ENCODE results near the gene DOCK10. TPM values are rescaled to one million over a fixed set of nuclear protein-coding genes. Genes with fewer than 3 reads are reported as not detected.
"Not testable (repeated sequence)": the region's sequence is repeated elsewhere in the genome, so short reads cannot be mapped to it uniquely, and the experiment has no call there.

The DOCK10 gene
- total RNA-seq, 2 experiments from 2014 or later = 343 to 344 TPM

DNA sequence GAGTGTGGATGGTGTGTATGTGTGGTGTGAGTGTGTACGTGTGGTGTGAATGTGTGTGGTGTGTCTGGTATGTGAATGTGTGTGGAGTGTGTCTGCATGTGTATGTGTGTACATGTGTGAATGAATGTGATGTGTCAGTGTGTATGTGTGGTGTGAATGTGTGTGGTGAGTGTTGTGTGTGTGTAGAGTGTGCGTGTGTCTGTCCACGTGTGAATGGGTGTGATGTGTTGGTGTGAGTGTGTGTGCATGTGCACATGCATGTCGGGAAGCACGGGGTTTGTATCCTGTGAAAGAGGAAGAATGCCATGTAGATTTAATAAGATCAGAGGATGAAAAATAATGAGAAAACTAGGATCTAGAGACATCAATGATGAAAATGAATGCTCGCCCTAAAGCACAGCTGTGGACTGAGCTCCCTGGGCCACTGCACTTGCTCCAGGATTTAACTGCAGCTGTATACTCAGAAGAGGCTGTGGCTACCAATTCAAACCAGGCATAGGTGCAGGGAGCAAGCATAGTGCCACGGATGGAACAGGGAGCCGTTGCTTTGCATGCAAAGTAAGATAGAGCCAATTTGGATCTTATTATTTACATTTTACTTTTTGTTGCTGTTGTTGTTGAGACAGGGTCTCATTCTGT is 122.7 kb downstream of the DOCK10 start:
- Mint-ChIP-seq H3K4me3 (no peak overlapping the region), H3K4me1 (ENCODE audit: low read depth) (peaks cover 44% of the 10 kb centered on the region), H3K36me3 (ENCODE audit: low read depth) (peaks cover 43% of the 10 kb centered on the region), H3K9me3 (ENCODE audit: insufficient read depth) (no peaks in the 10 kb centered on the region), H3K27ac (no peak overlapping the region), H3K27me3 (ENCODE audit: low read depth) (no peaks in the 10 kb centered on the region)
- CTCF ChIA-PET = interaction anchor here (0.6 to 1.3 kb wide), 4 partner anchors 10 to 82 kb away, joined by 3 to 5 read pairs (median 3); no protein-coding TSS in a partner anchor
- POLR2A ChIA-PET = interaction anchor here (1.2 to 1.6 kb wide), 2 partner anchors 16 to 26 kb away, joined by 4 to 5 read pairs; no protein-coding TSS in a partner anchor
- ATAC-seq (peak; percentile 27), DNase-seq (no peak)

DNA sequence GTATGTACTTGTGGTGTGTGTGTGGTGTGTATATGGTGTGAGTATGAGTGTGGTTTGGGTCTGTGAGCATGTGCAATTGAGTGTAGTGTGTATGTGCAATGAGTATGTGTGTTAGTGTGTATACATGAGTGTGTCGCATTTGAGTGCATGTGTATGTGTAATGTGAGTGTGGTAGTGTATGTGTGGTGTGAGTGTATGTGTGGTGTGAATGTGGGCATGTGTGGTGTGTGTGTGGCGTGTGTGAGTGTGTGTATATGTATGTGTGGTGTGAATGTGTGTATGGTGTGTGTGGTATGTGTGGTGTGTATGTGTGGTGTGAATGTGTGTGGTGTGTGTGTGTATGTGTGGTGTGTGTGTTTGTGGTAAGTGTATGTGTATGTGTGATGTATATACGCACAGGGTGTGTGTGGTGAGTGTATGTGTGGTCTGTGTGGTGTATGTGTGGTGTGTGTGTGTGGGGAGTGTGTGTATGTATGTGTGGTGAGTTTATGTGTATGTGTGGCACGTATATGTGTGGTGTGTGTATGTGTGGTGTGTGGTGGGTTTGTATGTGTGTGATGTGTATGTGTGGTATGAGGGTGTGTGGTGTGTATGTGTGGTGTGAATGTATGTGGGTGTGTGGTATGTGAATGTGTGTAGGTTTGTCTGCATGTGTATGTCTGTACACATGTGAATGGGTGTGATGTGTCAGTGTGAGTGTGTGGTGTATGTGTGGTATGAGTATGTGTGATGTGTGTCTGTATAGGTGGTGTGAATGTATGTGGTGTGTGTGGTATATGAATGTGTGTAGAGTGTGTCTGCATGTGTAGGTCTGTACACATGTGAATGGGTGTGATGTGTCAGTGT is 123.4 kb downstream of the DOCK10 start:
- H3K27ac Mint-ChIP-seq = no peak overlapping the region
- DNase-seq (no peak), ATAC-seq (no peak)
- H3K36me3 Mint-ChIP-seq (ENCODE audit: low read depth) = peaks cover 42% of the 10 kb centered on the region
- no peaks in the 10 kb centered on the region for H3K9me3 Mint-ChIP-seq (ENCODE audit: insufficient read depth)
- no peak overlapping the region for H3K4me3 Mint-ChIP-seq
- no peaks in the 10 kb centered on the region for H3K27me3 Mint-ChIP-seq (ENCODE audit: low read depth)
- ChIA-PET POLR2A (interaction anchor here (1.6 kb wide), 1 partner anchor 17 kb away, joined by 5 read pairs; no protein-coding TSS in a partner anchor), CTCF (no interaction called here)
- peaks cover 37% of the 10 kb centered on the region for H3K4me1 Mint-ChIP-seq (ENCODE audit: low read depth)

- POLR2A ChIA-PET; ATAC-seq; DNase-seq; H3K9me3 Mint-ChIP-seq (ENCODE audit: insufficient read depth); H3K27me3 Mint-ChIP-seq (ENCODE audit: low read depth); H3K4me3 Mint-ChIP-seq; H3K27ac Mint-ChIP-seq: not testable (repeated sequence)
- Mint-ChIP-seq H3K36me3 (ENCODE audit: low read depth) (peaks cover 39% of the 10 kb centered on the region), H3K4me1 (ENCODE audit: low read depth) (peaks cover 28% of the 10 kb centered on the region)
- CTCF ChIA-PET = interaction anchor here (1.7 kb wide), 1 partner anchor 11 kb away, joined by 5 read pairs; no protein-coding TSS in a partner anchor
Observed at GRCh38 chr2:224917246-224917645, 125.0 kb downstream of the DOCK10 start.

DNA sequence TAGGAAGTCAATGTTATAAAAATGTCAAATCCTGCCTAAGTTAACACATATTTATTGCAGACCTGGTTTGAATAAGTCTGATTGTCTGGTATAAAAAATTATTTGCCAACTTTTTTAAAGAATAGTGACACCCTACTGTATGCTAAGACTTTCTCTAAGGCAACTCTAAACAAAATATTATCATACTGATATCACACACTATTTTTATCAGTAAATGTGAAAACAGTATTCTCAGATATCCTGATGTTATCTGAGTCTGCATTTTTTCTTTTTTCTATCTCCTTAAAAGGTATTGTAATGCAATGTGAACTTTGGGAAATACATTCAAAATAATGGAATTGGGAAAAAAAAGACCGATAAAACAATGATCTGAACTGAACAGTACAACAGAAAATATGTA is 127.1 kb downstream of the DOCK10 start:
- Mint-ChIP-seq H3K9me3 (ENCODE audit: insufficient read depth) (no peaks in the 10 kb centered on the region), H3K4me1 (ENCODE audit: low read depth) (peaks cover 39% of the 10 kb centered on the region), H3K27ac (no peak overlapping the region), H3K36me3 (ENCODE audit: low read depth) (peaks cover 52% of the 10 kb centered on the region), H3K27me3 (ENCODE audit: low read depth) (no peaks in the 10 kb centered on the region), H3K4me3 (no peak overlapping the region)
- CTCF ChIA-PET = no interaction called here
- no peak for DNase-seq
- POLR2A ChIA-PET = interaction anchor here (1.2 kb wide), 1 partner anchor 13 kb away, joined by 4 read pairs; no protein-coding TSS in a partner anchor
- no peak for ATAC-seq

DNA sequence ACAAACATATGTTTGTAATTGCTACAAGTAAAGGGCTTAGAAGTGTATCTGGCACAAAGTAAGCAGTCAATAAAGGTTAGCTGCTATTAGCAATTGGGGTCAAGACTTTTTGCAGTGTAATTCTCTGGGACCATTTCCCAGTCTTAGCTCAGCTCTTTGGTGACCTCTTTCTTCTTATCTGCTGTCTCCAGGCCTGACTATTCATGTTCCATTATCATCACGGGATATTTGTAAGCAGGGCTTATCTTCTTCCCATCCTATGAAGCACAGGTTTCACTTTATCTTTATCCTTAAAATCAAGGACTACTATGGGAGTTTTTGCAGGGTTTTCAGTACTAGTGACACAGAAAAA is 131.7 kb downstream of the DOCK10 start:
- Mint-ChIP-seq H3K4me1 (ENCODE audit: low read depth) (peaks cover 70% of the 10 kb centered on the region), H3K4me3 (no peak overlapping the region), H3K27ac (peak overlapping the region; percentile 45), H3K36me3 (ENCODE audit: low read depth) (peaks cover 85% of the 10 kb centered on the region), H3K9me3 (ENCODE audit: insufficient read depth) (peaks cover 3% of the 10 kb centered on the region), H3K27me3 (ENCODE audit: low read depth) (no peaks in the 10 kb centered on the region)
- POLR2A ChIA-PET = no interaction called here
- ATAC-seq (no peak), DNase-seq (no peak)
- CTCF ChIA-PET = interaction anchor here (2.1 kb wide), 1 partner anchor 91 kb away, joined by 6 read pairs; no protein-coding TSS in a partner anchor

DNA sequence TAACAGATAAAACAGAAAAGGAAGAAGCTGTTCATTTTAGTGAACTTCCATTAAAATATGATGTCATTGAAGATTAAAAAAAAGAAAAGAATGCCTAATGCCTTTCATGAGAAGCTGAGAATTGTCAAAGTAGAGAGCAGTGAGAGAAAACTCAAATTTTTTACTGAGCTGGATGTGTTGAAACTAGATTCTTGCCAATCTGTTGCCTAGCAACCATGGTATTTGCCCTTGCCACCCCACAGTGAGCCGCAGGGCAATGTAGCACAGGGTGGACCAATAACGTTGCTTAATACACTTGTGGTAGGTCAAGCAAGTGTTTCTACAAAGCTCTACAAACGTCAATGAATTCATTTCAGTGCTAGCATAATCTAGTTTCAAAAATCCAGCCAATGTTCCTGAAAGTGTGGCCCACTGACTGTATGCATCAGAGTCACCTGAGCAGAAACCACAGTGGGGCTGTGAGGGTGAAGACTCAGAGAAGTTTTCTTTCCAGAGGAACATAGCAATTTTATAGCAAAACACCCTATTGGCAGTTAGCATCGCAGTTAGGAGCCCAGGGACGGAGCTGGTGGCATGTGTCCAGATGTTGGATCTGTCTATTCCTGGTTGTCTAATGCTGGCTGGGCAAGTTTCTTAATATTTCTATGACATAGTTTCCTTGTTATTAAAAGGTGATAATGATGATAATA is 132.2 kb downstream of the DOCK10 start:
- Mint-ChIP-seq H3K4me1 (ENCODE audit: low read depth) (peaks cover 66% of the 10 kb centered on the region), H3K36me3 (ENCODE audit: low read depth) (peaks cover 81% of the 10 kb centered on the region), H3K4me3 (no peak overlapping the region), H3K27me3 (ENCODE audit: low read depth) (no peaks in the 10 kb centered on the region), H3K27ac (peak overlapping the region; percentile 45), H3K9me3 (ENCODE audit: insufficient read depth) (peaks cover 3% of the 10 kb centered on the region)
- ChIA-PET POLR2A (no interaction called here), CTCF (interaction anchor here (0.6 to 2.1 kb wide), 3 partner anchors 10 to 91 kb away, joined by 3 to 6 read pairs (median 3); no protein-coding TSS in a partner anchor)
- DNase-seq (no peak), ATAC-seq (peak; percentile 74)

DNA sequence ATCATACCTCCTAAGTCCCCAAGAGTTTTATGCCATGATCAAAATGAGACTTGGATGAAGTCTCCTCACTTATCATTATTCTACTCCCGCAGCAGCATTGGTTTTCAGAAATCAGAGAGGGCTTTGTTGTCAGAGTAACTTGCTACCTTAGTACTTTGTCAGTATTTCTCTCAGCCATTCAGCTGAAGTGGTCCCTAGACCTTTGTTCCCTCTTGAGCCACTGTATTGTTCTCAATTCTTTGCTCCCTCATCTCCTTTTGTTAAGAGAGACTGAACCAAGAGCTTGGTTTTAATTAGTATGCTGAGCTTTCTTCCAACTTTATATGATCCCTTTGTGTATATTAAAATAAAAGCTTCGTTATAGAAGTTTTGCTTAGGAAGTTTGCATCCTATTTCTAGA is 133.4 kb downstream of the DOCK10 start:
- H3K36me3 Mint-ChIP-seq (ENCODE audit: low read depth) = peaks cover 77% of the 10 kb centered on the region
- H3K27ac Mint-ChIP-seq = no peak overlapping the region
- H3K27me3 Mint-ChIP-seq (ENCODE audit: low read depth) = no peaks in the 10 kb centered on the region
- DNase-seq (no peak), ATAC-seq (no peak)
- no peak overlapping the region for H3K4me3 Mint-ChIP-seq
- H3K9me3 Mint-ChIP-seq (ENCODE audit: insufficient read depth) = peaks cover 3% of the 10 kb centered on the region
- peaks cover 71% of the 10 kb centered on the region for H3K4me1 Mint-ChIP-seq (ENCODE audit: low read depth)
- ChIA-PET POLR2A (interaction anchor here (0.9 kb wide), 1 partner anchor 74 kb away, joined by 4 read pairs; no protein-coding TSS in a partner anchor), CTCF (interaction anchor here (0.7 to 1.1 kb wide), 2 partner anchors 13 to 19 kb away, joined by 3 read pairs; no protein-coding TSS in a partner anchor)

DNA sequence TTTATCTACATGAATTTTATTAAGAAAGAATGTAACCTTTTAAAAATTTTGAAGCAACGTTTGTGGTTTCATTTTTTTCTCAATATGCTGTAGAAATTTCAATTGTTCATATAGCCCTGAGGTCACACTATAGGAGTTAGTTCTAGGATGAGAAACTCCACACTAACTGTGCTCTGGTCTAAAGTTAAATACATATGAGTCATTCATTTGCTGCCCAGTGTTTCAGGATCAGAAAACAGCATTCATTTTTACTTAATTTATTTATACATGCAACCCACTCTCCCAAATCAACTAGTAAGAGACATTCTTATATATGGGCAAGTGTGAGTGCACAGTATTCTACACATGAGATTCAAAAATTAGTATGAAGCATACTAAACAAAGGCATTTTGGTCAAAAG is 137.9 kb downstream of the DOCK10 start:
- CTCF ChIA-PET = no interaction called here
- Mint-ChIP-seq H3K27ac (no peak overlapping the region), H3K4me1 (ENCODE audit: low read depth) (peaks cover 55% of the 10 kb centered on the region), H3K9me3 (ENCODE audit: insufficient read depth) (peaks cover 3% of the 10 kb centered on the region), H3K4me3 (no peak overlapping the region), H3K27me3 (ENCODE audit: low read depth) (no peaks in the 10 kb centered on the region), H3K36me3 (ENCODE audit: low read depth) (peaks cover 74% of the 10 kb centered on the region)
- DNase-seq (no peak), ATAC-seq (no peak)
- POLR2A ChIA-PET = no interaction called here

DNA sequence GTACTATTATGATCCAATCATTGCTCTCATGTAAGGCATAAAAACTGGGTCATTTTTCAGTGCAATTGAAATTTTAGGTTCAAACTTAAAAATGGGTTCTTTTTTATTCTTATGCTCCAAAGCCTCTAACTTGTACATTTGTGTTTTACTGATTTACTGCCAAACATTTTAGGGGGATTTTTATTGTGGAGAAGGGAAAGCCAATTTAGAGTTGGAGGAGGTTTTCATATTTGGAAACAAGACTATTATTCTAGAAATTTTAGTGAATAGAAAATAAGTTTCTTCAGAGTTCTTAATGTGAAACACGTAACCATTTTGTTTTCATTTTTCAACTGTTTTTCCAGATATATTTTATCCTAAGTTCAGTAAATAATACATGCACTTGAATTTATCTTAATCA is 138.6 kb downstream of the DOCK10 start:
- POLR2A ChIA-PET = no interaction called here
- no peak for ATAC-seq
- H3K36me3 Mint-ChIP-seq (ENCODE audit: low read depth) = peaks cover 70% of the 10 kb centered on the region
- no peak overlapping the region for H3K4me3 Mint-ChIP-seq
- CTCF ChIA-PET = no interaction called here
- H3K4me1 Mint-ChIP-seq (ENCODE audit: low read depth) = peaks cover 53% of the 10 kb centered on the region
- H3K27ac Mint-ChIP-seq = no peak overlapping the region
- peaks cover 3% of the 10 kb centered on the region for H3K9me3 Mint-ChIP-seq (ENCODE audit: insufficient read depth)
- H3K27me3 Mint-ChIP-seq (ENCODE audit: low read depth) = no peaks in the 10 kb centered on the region
- no peak for DNase-seq

- CTCF ChIA-PET = interaction anchor here (1.0 to 1.5 kb wide), 3 partner anchors 19 to 101 kb away, joined by 3 read pairs; no protein-coding TSS in a partner anchor
- H3K4me3 Mint-ChIP-seq = no peak overlapping the region
Observed at GRCh38 chr2:224901121-224901676, 141.1 kb downstream of the DOCK10 start.

GRCh38 chr2:224895377-224895776 is 146.9 kb downstream of the DOCK10 start:
- ChIA-PET CTCF (interaction anchor here (1.7 to 2.4 kb wide), 3 partner anchors 32 to 108 kb away, joined by 4 to 9 read pairs (median 6); no protein-coding TSS in a partner anchor), POLR2A (interaction anchor here (1.4 to 1.8 kb wide), 2 partner anchors 31 to 33 kb away, joined by 5 to 6 read pairs; no protein-coding TSS in a partner anchor)
- ATAC-seq (no peak), DNase-seq (no peak)
- H3K27ac Mint-ChIP-seq = peak overlapping the region; percentile 96
- peaks cover 75% of the 10 kb centered on the region for H3K36me3 Mint-ChIP-seq (ENCODE audit: low read depth)
- H3K4me1 Mint-ChIP-seq (ENCODE audit: low read depth) = peaks cover 68% of the 10 kb centered on the region
- no peaks in the 10 kb centered on the region for H3K9me3 Mint-ChIP-seq (ENCODE audit: insufficient read depth)
- H3K27me3 Mint-ChIP-seq (ENCODE audit: low read depth) = no peaks in the 10 kb centered on the region
- H3K4me3 Mint-ChIP-seq = peak overlapping the region; percentile 71

More at GRCh38 chr2:224901121-224901676, 141.1 kb downstream of the DOCK10 start:
- DNase-seq = no peak
- Mint-ChIP-seq H3K36me3 (ENCODE audit: low read depth) (peaks cover 60% of the 10 kb centered on the region), H3K9me3 (ENCODE audit: insufficient read depth) (no peaks in the 10 kb centered on the region), H3K27ac (no peak overlapping the region), H3K4me1 (ENCODE audit: low read depth) (peaks cover 53% of the 10 kb centered on the region), H3K27me3 (ENCODE audit: low read depth) (no peaks in the 10 kb centered on the region)
- ATAC-seq = no peak
- POLR2A ChIA-PET = no interaction called here

Data from activated CD8-positive, alpha-beta T cell treated with anti-CD3 and anti-CD28 coated beads, Interleukin-2, amount 10 ng/mL, durations not matched to agents 7 days and 5 days (primary cell).